Dedifferentiated amniotic fluid mesenchymal stem cell (primary cell): ENCODE results near the gene MMP24.
A peak's percentile ranks its signal among the peaks of the same experiment; 100 is the strongest.
"Not testable (repeated sequence)": the region's sequence is repeated elsewhere in the genome, so short reads cannot be mapped to it uniquely, and the experiment has no call there.

Experiments used
- DNase-seq: peaks from one replicate; pipeline ENCODE4 v3.0.0-alpha.2; 2016; ENCODE audit errors: extremely low spot score

MMP24 gene

DNA sequence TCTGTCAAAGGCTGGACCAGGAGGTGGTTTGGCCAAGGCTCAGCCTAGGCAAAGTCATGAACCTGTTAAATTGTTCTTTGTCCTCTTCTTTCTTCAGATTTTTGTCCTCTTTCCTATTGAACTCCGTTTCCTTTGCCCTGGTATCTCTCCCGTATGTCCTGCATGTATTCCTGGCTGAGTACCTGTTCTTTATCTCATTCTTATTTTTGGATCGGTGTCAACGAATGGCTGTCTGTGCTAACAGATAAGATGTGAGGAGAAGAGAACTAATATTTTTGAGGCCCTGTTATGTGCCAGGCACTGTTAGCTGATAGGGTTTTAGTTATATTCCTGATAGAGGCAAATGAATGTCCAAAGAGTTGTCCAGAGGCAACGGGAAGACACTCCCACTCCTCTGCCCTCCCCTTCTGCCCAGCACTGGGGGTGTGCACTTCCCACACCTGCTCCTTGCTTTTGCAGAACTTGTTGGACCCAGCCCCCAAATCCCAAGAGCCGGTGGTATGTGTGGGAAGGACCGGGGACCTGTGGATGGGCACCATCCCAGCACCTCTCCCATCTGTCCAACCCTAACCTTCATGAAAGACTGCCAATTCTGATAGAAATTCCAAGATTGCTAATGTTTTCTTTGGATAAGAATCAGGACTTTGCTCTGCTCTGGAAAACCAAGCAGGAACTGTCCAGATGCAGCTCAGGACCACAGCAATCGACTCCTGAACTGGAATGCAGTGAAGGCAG, 30.9 kb downstream of the MMP24 start:
- no peak for DNase-seq

DNA sequence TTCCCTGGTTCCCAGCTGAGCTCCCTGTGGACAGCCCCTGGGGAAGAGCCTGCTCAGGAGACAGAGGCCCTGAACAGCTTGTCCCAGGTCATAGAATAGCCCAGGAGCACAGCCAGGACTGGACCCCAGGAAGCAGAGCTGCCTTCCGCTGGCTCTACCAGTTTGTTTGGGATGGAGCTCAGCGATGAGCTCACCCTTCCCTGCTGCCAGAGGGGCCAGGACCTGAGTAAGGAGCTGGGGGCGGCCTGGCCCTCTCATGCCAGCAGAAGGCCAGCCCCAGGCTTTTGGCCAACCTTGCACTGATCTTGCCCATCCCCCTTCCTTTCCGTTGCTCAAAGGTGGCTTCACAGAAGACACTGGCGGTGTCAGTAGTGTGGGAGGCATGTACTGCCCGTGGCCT, 33.9 kb downstream of the MMP24 start:
- DNase-seq: no peak

- not testable (repeated sequence) for DNase-seq
These were observed 35.8 kb downstream of the MMP24 start for GRCh38 chr20:35262321-35262720.

GRCh38 chr20:35262731-35263531, 36.4 kb downstream of the MMP24 start:
- DNase-seq: peak; percentile 21

DNA sequence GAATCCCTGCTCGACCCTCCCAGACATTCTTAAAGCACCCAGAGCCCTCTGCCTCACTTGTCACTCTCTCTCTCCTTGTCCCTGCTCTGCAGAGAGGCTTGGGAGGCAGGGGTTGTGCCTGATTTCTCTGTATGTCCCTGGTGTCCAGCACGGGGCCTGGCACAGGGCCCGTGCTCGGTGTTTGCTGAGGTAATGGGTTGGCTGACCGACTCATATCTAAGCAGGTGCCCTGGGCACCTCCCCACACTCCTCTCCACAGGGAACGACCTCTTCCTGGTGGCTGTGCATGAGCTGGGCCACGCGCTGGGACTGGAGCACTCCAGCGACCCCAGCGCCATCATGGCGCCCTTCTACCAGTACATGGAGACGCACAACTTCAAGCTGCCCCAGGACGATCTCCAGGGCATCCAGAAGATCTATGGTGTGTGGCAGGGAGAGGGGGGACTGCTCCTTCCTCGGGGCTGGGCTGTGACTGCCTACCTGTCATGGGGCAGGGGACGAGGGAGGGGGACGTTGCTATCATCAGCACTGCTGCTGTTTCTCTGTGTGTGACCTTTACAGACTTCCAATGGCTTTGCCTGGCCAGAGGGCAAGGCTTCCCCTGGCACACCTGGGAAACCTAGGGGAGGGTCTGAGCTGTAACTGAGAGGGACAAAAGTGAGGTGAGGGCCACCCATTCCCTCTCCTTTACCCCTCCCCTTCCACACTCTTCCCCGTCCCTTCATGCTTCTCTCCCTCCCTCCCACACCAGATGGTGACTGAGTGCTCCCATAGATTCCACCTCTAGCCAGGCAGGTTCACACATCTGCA, 37.2 kb downstream of the MMP24 start:
- DNase-seq: no peak

GRCh38 chr20:35264755-35265154, 38.3 kb downstream of the MMP24 start:
- no peak for DNase-seq

DNA sequence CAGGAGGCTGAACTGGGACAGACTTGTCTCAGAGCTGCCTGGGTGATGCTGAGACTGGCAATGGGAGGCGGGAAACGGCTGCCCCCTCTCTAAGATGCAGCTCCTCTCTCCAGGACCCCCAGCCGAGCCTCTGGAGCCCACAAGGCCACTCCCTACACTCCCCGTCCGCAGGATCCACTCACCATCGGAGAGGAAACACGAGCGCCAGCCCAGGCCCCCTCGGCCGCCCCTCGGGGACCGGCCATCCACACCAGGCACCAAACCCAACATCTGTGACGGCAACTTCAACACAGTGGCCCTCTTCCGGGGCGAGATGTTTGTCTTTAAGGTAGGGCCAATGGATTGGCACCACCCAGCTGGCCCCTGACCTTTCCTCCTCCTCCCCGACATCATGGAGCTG, 40.6 kb downstream of the MMP24 start:
- no peak for DNase-seq

DNA sequence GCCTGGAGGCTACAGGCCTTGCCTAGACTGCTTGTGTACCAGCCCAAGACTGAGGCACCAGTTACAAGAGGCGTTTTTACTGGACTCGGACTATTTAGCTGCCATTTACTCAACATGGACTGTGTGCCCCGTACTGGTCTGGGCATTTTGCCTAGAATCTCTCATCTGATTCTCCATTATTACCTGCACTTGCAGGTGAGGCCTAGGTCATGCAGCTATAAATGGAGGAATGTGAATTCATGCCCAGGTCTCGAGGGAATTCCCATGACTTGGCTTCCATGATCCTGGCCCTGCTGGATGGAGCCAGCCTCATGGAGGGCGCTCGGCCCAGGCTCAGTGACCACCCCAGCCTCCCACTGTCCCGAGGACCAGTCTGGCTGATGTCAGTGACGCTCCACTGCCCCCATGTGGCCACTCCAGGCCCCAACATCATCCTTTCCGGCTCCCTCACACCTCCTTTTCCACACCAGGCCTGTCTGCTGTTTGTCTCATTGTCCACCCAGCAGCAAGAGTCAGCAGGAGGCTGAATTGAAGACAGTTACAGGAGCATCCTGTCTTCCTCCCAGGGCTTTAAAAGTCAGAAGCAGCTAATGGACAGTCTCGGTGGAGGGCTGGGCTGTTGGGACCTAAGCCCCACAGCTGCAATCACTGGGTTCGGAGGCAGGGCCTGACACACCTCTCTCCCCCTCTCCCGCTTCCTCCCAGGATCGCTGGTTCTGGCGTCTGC, 42.7 kb downstream of the MMP24 start:
- DNase-seq: peak; percentile 34

DNA sequence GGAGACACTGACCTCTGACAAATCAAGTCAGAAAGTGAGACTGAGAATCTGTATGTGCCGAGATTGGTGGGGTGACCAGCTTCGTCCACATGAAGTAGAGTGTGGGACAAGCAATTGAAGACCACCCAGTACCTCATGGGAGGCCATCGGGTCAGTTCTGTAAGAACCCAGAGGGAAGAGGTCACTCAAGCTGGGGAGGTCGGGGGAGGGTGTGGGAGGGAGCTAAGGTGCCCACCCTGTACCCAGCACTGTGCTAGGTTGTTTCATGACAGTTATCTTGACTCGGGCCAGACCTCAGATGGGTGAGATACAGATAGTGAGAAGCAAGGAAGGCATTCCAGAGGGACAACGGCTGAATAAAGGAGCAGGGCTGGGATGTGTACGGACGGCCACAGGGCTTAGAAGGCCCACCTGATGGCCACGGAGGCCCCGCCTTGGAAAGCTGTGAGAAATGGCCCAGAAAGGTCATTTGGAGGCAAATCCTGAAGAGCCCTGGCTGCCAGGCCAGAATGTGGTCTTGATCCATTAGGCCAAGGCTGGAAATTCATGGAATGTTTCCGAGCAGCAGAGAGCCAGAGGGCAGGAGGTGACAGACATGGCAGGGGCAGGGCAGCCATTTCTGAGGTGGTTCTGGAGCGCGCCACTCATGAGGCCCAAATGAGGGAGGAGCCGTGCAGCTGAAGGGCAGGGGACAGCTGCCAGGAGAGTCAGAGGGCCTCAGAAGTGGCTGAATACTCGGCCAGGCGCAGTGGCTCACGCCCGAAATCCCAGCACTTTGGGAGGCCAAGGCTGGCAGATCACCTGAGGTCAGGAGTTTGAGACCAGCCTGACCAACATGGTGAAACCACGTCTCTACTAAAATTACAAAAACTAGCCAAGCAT, 43.8 kb downstream of the MMP24 start:
- DNase-seq: no peak

GRCh38 chr20:35271073-35271882, 44.8 kb downstream of the MMP24 start:
- DNase-seq: no peak

DNA sequence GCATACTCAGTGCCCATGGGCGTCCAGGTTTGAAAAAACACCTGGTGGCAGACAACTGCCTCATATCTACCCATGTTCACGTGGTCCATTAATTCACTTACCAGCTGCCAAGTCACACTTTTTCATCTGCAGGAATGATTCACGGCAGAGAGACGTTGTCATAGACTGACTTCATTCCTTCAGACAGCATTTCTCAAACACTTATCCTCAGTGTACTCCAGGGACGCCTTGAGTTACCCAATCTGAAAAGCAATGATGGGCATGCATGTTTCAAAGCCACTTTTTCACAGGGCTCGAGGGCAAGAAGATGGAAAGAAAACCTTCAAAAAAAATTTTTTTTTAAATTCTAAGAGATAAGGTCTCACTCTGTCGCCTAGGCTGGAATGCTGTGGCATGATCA, 45.4 kb downstream of the MMP24 start:
- DNase-seq: no peak

DNA sequence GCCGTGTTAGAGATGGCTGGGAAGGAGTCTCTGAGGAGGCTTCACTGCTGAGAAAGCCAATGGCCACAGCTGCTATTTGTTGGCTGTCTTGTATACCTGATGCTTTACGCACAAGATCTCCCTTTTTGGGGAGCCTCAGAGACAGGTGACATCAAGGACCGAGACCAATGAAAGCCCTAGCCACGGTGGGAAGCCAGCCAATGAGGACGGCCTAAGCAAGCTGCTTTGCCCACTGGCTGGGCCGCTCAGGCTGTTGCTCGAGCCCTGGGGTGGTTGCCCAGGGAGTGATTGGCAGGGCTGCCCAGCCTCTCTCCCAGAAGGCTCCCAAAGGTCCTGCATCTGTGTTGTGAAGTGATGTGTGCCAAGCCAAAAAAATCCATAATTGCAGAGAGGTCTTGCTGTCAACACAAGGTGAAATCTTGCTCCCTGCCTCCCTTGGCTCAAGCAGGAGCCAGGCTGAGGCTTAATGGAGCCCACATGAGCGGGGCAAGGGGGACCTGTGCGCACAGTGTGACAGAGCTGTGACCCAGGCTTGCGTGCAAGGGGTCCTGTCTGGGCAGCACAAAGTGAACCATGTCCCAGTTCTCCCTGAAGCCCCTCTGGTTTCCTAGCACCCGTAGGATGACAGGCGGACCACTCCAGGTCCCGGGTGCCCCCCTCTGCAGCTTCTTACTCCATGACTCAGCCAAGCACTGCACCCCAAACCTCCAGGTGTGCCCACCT, 47.1 kb downstream of the MMP24 start:
- no peak for DNase-seq

- DNase-seq: no peak
These were observed 47.9 kb downstream of the MMP24 start for GRCh38 chr20:35274172-35275092.

DNA sequence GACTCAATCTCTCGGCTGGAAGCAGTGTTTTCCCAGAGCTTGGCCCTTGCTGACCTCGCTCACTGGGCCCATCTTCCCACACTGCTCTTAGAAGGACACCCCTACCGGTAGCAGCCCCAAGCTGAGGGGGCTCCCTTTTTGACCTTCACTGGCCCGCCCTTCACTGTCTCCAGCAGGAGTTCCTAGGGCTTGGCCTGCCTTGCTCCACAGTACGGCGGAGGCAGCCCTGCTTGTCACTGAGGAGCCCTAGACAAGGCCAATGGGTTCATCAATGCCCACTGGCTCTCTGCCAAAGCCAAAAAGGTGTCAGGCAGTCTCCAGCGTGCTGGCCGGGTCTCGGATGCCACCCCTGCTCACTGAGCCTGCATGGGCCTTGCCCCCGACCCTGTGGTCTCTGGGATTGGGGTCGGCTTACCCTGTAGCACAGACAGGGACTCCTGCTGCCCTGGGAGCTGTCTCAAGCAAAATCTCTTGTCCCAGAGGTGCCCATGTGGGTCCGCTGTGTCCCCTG, 49.3 kb downstream of the MMP24 start:
- DNase-seq: no peak

DNA sequence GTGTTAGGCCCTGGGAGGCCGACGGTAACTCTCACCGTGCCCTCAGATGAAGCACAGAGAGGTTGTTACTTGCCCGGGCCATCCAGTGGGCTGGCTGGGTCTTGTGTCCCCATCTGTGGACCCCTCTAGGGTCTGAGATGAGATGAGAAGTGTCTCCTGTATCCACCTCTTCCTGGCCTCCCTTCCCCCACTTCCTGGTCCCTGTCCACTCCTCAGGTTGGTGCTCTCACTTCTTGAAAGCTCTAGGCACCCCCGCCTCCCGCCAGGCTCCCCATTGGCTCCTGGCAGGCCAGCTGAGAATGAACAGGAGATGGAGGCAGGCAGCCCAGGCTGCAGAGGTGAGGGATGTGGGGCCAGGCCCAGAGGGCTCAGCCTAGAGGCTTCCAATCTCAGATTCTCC, 49.9 kb downstream of the MMP24 start:
- DNase-seq: no peak

GRCh38 chr20:35277127-35277526, 50.6 kb downstream of the MMP24 start:
- no peak for DNase-seq

DNA sequence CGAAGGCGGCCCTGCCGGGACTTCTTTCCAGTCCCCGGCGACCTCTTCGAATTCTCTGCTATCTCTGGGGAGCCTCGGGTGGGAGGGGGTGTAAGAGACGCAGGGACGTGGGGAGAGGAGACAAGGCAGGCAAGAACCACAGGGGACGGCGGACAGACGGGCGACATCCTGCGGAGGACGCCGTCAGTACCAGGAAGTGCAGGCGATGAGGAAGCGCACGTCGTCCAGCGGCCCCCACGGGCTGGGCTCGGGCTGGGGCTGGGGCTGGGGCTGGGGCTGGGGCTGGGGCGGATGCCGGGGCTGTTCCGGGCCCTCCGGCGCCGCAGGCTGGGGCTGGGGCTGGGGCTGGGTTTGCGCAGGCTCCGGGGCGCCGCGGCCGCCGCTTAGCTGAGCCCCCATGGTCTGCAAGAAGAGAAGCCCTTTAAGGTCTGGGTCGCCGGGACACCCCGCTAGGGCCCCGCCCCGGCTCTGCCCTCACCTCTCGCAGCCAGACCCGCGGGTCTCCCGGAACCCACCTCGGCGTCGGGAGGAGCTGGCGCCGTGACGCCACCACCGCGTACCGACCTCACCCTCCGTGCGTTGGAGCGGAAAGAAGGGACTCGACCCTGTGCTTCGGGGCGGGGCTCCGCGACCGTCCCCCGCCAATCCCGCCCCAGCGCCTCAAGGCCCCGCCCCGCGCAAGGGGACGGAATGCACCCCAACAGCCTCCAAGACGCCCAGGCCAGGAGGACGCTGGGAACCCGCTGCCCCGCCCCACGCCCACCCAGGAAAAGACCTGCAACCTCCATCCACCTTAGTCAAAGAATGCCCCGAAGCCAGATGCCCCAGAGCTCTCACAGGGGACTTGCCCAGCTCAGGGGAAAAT, 51.3 kb downstream of the MMP24 start, which contains the start of gene MMP24OS:
Gene MMP24OS, minus strand, starts transcription at position 592 of the 865 bp plus-strand sequence. Its CDS starts 193 bp downstream, at position 399.
- peak; percentile 77 for DNase-seq
